ENCODE measurements around the gene TESK2.

The TESK2 gene

DNA sequence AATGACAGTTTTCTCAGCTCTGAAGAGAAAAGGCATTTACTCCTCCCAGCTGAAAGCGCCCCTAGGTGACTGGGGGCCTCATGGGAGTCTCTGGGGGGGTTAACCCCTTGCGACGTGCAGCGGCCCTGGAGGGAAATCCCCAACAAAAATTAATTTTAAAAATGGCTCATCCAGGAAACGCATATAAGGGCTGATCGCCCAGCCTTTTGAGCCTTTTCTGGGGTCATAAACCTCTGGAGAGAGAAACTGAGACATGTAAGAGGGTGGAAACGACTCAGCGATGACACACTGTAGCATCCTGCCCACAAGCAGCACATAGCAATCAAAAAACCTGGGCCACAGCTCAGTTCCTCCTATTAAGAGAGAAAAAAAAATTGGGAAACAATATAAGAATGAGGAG lies 184.6 kb downstream of the TESK2 start:
- DNase-seq (ENCODE audit: low read depth in 2 of 3, low spot score in 1 of 3): peak in 2 of 3 donors; percentile 42 to 51

- DNase-seq (ENCODE audit: low read depth in 2 of 3, low spot score in 1 of 3): no peak
Observed at GRCh38 chr1:45305231-45305630, 185.7 kb downstream of the TESK2 start.

DNA sequence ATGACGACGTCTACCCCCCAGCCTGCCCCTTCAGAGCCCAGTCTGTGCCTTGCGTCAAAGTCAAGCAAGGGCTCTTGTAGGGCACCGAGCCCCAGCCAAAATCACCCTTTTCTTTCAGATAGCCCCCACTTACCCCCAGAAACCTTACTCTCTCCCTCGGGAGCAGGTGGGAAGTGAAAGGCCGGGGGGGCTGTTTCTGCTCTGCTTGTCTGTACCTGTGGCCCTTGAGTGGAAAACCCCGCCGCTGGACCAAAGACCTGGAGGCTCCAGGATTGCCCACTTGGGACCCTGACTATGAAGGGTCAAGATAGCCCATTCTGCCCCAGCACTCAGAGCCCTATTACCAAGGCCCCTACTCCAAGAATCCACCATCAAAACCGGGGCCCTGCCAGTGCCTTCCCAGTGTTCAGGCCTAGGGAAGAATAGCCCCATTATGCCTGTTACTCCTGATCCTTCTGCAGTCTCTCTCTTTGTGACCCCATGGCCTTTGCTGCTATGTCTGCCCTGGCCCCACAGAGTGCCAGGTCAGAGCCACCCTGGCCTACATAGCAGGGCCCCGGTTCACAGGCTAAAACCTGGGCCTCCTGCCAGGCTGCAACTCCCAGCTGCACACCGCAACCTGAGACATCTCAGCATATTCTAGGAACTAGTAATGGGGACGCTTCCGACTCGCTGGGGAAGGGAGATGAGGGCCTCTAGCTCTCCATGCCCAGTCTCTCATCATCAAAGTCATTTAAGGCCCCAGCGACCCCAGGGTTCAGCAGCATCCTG lies 186.5 kb downstream of the TESK2 start:
- no peak for DNase-seq (ENCODE audit: low read depth in 2 of 3, low spot score in 1 of 3)

DNA sequence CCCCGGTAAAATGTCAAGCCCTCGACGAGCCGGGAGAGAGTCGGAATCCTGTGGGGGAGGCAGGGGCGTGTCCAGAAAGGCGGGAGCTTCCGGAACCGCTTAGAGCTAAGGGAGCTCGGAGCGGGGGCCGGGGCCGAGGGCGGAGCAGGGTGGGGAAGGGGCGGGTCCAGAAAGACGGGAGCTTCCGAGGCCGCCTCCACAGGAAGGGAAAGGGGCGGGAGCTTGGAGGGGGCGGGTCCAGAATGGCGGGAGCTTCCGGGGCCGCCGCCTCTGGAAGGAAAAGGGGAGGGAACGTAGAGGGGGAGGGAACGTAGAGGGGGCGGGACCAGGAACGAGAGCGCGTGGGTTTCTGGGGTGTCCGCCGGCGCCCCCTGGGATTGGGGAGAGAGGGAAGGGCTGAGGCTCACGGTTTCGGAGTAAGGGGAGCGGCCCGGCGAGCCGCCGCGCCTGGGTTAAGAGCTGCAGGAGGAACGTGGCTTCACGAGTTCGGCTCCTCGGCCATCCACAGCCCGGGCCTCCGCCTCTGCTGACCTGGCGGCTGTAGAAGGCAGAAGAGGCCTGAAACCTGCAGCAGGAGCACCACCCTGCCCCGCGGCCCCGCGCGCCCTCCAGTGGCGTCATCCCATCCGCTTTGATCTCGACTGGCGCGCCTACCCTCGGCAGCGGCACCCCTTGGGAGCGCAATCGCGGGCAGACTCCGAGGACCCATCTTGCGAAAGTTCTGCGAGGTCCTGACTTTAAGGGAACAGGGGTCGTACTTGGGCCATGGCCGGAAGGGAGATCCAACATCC lies 187.2 kb downstream of the TESK2 start:
- peak; percentile 99 for DNase-seq (ENCODE audit: low read depth in 2 of 3, low spot score in 1 of 3)

GRCh38 chr1:45302505-45303150 lies 188.3 kb downstream of the TESK2 start:
- no peak for DNase-seq (ENCODE audit: low read depth in 2 of 3, low spot score in 1 of 3)

GRCh38 chr1:45300669-45300997 lies 190.3 kb downstream of the TESK2 start:
- DNase-seq (ENCODE audit: low read depth in 2 of 3, low spot score in 1 of 3): no peak

GRCh38 chr1:45299981-45300668 lies 190.8 kb downstream of the TESK2 start:
- peak in 2 of 3 donors; percentile 12 to 30 for DNase-seq (ENCODE audit: low read depth in 2 of 3, low spot score in 1 of 3)

GRCh38 chr1:45299296-45299695 lies 191.7 kb downstream of the TESK2 start:
- DNase-seq (ENCODE audit: low read depth in 2 of 3, low spot score in 1 of 3): no peak

DNA sequence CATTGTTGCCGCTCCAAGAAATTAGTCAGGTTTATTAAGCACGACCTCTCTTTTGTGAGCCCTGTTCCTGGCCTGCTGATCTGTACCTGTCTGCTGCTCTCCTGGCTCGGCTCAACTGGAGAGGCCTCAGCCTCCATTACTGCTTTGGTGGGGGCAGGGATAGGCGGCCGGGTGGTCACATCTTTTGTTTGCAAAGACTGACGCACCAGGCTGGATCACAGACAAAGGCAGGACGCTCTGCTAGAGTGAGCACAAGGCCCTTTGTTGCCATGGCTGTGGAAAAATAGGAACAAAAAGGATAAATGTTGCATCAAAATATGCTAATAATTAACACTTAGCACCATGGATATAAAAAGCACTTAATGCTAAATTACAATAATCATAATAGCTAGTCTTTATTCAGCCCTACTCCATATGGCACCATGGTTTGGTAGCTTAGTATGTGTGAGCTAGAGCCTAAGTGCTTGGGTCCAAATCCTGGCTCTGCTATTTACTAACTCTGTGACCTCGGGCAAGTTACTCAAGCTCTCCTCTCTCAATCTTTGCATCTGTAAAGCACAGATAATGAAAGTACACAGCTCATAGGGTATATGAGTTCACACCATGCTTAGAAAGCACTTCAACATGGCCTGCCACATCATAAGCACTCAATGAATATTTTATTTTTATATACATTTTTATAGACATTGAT lies 193.2 kb downstream of the TESK2 start:
- DNase-seq (ENCODE audit: low read depth in 2 of 3, low spot score in 1 of 3): no peak
